ENCODE results near the gene HLCS. TPM values are rescaled to one million over a fixed set of nuclear protein-coding genes. Genes with fewer than 3 reads are reported as not detected.

Gene HLCS
- total RNA-seq, 1 donor from 2014 or later, result 34.9 TPM

DNA sequence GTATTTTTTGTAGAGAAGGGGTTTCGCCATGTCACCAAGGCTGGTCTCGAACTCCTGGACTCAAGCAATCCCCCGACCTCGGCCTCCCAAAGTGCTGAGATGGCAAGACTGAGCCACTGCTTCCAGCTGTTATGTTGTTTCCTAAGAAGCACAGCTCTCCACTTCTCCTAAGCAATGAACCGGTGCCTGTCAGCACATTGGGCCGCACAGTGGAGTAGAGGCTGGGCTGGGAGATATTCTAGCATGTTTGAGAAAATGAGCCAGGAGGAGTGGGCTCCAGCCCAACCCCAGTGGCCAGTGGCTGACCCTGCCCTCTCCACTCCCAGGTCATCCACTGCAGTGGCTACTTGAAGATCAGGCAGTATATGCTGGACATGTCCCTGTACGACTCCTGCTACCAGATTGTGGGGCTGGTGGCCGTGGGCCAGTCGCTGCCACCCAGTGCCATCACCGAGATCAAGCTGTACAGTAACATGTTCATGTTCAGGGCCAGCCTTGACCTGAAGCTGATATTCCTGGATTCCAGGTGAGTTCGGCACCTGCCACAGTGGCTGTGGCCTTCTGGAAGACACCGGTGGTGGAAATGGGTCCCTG lies 240.6 kb downstream of the HLCS start:
- DNase-seq (ENCODE audit: low spot score), result no peak

GRCh38 chr21:36724660-36725059 lies 241.8 kb downstream of the HLCS start:
- no peak for DNase-seq (ENCODE audit: low spot score)

- no peak for DNase-seq (ENCODE audit: low spot score)
These were observed 243.0 kb downstream of the HLCS start for GRCh38 chr21:36723371-36723881.

DNA sequence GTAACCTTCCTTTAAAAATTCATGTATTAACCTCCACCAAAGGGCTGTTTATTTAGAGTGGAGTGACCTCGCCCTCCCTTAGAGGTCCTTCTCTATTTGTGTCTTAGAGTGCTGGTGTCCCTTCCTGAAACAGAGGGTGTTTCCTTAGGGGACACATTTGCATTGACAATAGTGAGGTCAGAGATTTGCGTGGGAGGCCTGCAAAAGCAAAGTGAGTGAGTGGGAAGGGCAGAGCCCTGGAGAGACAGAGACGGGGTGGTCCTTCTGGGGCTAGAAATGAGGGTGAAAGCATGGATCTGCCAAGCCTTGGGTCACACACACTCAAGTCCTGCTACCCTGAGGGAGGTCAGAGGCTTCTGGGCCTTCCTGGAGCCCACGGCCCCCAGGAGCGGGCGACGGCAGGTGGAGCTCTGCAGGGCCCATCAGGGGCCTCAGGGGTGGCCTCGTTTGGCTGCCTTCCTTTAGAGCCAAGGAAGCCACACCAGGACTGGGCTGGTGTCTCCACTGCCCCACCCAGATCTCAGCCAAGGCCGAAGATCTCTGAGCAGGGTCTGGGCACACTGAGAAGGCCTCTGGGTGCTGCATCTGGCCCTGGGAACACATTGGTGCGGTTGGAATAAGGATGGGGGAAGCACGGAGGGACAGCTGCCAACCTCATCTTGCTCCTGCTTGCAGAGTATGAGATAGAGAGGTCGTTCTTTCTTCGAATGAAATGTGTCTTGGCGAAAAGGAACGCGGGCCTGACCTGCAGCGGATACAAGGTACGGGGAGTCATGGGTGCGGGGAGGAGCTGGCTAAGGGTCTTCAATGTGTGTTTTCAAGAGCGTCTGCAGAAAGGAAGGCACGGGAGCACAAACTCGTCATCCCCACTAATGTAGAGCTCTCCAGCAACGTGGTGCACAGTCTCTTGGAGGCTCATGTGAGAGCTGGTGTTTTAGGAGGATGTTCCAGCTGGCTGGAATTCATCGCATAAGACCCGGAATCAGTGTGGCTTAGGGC lies 243.8 kb downstream of the HLCS start:
- DNase-seq (ENCODE audit: low spot score), result no peak

DNA sequence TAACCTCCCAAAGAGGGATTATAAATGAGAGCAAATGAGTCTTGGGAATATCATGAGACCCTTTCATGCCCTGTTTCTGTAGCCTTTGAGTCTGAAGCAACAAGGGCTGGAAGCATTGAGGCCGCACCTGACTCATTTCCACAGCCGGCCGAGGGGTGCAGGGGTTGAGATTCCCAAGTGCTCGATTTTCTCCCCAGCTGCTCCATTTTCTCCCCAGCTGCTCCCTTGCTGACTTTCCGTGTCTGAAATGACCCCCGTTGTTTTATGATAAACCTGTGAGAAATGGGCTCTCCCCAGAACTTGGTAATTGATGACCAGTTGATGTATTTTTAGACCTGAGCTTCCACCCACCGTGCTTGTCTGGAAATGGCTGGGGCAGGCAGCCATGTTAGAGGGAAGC lies 244.7 kb downstream of the HLCS start:
- no peak for DNase-seq (ENCODE audit: low spot score)

GRCh38 chr21:36719614-36720013 lies 246.9 kb downstream of the HLCS start:
- no peak for DNase-seq (ENCODE audit: low spot score)

- DNase-seq (ENCODE audit: low spot score), result no peak
These were observed 247.4 kb downstream of the HLCS start for GRCh38 chr21:36718951-36719501.

DNA sequence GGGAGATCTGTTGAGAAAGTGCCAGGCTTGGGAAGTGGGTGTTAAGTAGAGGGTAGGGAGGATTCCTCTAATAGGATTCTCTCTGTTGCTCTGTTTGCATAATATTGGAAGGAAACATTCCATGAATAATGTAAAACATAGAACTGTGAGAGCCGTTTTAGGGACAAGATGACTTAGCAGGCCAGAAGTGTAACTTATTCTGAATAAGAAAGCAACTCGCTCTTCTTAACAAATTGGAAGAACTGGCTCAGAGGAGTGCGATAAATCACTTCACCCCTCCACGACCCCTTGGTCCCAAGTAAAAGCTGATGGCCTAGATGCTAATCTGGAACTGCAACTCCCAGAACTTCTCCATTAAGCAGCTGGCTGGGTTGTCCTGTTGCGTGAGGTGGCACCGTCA lies 248.5 kb downstream of the HLCS start:
- DNase-seq (ENCODE audit: low spot score), result no peak

GRCh38 chr21:36716836-36717235 lies 249.6 kb downstream of the HLCS start:
- no peak for DNase-seq (ENCODE audit: low spot score)

DNA sequence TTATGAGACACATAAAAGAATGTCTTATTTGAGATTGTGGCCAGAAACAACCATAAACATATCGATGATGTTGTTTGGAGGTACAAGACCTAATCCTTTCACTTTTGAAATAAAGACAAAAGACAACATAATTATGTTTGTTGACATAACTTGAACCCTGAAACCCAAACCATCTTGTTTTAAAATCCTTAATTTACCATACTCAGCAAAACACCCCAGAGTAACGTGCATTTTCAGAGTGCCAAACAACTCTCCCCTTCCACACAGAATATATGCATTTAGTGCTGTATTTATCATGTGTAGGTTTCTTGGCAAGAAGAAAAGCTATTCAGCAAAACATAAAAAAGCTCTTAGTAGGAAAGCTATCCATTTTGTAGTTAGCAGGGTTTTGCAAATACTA lies 250.1 kb downstream of the HLCS start:
- DNase-seq (ENCODE audit: low spot score), result no peak

DNA sequence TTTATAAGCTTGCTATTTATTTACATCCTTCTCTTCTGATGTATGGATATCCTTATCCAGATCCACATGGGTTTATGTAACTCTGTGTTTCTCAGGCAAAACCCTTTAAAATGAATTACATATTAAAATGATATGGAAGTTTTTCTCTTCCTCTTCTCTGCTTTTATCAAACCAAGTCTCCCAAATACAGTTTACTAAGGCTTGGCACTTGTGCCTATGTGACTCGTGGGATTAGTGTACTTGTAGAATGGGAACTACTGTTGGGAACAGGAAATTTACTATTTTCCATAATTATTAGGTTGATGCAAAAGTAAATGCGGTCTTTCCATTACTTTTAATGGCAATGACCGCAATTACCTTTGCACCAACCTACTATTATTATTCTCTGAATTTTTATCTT lies 252.7 kb downstream of the HLCS start:
- no peak for DNase-seq (ENCODE audit: low spot score)

DNA sequence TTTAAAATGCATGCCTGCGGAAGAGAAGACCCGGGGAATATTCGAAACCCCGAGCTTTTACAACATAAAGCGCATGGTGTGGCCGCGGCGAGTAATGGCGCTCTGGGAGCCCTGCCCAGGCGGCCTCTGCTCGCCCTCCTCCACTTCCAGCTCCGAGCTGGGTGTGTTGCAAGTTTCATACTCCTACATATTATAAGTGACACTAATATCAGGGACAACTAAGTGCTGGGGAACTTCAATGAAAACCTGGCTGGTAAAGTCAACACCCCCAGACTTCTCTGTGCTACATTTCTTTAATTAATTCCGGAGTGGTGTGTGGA lies 255.8 kb downstream of the HLCS start:
- no peak for DNase-seq (ENCODE audit: low spot score)

GRCh38 chr21:36709868-36710728 lies 256.4 kb downstream of the HLCS start:
- no peak for DNase-seq (ENCODE audit: low spot score)

GRCh38 chr21:36709030-36709867 lies 257.2 kb downstream of the HLCS start:
- no peak for DNase-seq (ENCODE audit: low spot score)

GRCh38 chr21:36708286-36709029 lies 258.0 kb downstream of the HLCS start:
- DNase-seq (ENCODE audit: low spot score), result no peak

GRCh38 chr21:36707763-36708285 lies 258.6 kb downstream of the HLCS start:
- DNase-seq (ENCODE audit: low spot score), result no peak

DNA sequence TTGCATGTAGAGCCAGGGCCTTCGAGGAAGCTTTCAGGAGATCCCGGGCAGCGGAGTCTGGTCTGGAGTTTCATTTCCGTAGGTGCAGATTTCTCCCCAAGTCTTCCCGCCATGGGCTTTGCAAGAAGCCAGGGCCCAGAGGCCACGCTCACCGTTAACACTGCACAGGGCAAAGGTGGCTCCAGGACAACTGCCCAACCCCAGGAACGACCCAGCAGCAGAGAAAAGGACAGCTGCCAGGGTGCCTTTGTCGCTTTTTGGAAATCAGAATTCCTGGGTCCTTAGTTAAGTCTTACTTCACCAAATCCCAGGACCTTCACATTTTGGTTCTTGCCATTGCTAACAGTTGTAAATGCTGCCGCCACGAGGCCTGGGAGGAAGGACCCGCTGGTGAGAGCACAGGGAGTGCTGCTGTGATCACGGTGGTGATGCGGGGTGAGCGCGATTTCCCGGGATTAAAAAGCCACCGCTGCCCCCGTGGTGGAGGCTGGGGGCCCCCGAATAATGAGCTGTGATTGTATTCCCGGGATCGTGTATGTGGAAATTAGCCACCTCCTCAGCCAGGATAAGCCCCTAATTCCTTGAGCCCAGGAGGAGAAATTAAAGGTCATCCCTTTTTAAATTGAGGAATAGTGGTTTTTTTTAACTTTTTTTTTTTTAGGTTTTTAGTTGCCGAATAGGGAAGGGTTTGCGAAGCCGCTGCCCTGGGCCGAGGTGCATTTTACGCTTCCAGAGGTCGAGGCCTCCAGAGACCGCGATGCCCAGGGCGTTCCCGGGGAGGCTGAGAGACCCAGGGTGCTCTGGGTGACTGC lies 259.3 kb downstream of the HLCS start:
- DNase-seq (ENCODE audit: low spot score), result peak; percentile 36

GRCh38 chr21:36706482-36706852 lies 260.0 kb downstream of the HLCS start:
- DNase-seq (ENCODE audit: low spot score), result no peak
